ENCODE results near the gene ENC1.
"Not testable (repeated sequence)": the region's sequence is repeated elsewhere in the genome, so short reads cannot be mapped to it uniquely, and the experiment has no call there.

The ENC1 gene, protein sequence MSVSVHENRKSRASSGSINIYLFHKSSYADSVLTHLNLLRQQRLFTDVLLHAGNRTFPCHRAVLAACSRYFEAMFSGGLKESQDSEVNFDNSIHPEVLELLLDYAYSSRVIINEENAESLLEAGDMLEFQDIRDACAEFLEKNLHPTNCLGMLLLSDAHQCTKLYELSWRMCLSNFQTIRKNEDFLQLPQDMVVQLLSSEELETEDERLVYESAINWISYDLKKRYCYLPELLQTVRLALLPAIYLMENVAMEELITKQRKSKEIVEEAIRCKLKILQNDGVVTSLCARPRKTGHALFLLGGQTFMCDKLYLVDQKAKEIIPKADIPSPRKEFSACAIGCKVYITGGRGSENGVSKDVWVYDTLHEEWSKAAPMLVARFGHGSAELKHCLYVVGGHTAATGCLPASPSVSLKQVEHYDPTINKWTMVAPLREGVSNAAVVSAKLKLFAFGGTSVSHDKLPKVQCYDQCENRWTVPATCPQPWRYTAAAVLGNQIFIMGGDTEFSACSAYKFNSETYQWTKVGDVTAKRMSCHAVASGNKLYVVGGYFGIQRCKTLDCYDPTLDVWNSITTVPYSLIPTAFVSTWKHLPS
- long read RNA-seq, donor 1, full-length matches to known transcripts, result 10 of 36 reads
- long read RNA-seq, donor 1, partial matches to known transcripts, result 26 of 36 reads
- long read RNA-seq, donor 1, other reads (novel, unspliced or antisense), result 0 of 36 reads
- long read RNA-seq, donor 2, full-length matches to known transcripts, result 8 of 22 reads
- long read RNA-seq, donor 2, partial matches to known transcripts, result 14 of 22 reads
- long read RNA-seq, donor 2, other reads (novel, unspliced or antisense), result 0 of 22 reads
- long read RNA-seq, donor 3, full-length matches to known transcripts, result 8 of 25 reads
- long read RNA-seq, donor 3, partial matches to known transcripts, result 17 of 25 reads
- long read RNA-seq, donor 3, other reads (novel, unspliced or antisense), result 0 of 25 reads
- long read RNA-seq, donor 4, full-length matches to known transcripts, result 14 of 68 reads
- long read RNA-seq, donor 4, partial matches to known transcripts, result 54 of 68 reads
- long read RNA-seq, donor 4, other reads (novel, unspliced or antisense), result 0 of 68 reads
- long read RNA-seq, donor 5, full-length matches to known transcripts, result 5 of 29 reads
- long read RNA-seq, donor 5, partial matches to known transcripts, result 24 of 29 reads
- long read RNA-seq, donor 5, other reads (novel, unspliced or antisense), result 0 of 29 reads
- long read RNA-seq, donor 6, full-length matches to known transcripts, result 6 of 39 reads
- long read RNA-seq, donor 6, partial matches to known transcripts, result 33 of 39 reads
- long read RNA-seq, donor 6, other reads (novel, unspliced or antisense), result 0 of 39 reads
- long read RNA-seq, donor 7, full-length matches to known transcripts, result 16 of 65 reads
- long read RNA-seq, donor 7, partial matches to known transcripts, result 49 of 65 reads
- long read RNA-seq, donor 7, other reads (novel, unspliced or antisense), result 0 of 65 reads
- long read RNA-seq, donor 8, full-length matches to known transcripts, result 13 of 33 reads
- long read RNA-seq, donor 8, partial matches to known transcripts, result 20 of 33 reads
- long read RNA-seq, donor 8, other reads (novel, unspliced or antisense), result 0 of 33 reads

DNA sequence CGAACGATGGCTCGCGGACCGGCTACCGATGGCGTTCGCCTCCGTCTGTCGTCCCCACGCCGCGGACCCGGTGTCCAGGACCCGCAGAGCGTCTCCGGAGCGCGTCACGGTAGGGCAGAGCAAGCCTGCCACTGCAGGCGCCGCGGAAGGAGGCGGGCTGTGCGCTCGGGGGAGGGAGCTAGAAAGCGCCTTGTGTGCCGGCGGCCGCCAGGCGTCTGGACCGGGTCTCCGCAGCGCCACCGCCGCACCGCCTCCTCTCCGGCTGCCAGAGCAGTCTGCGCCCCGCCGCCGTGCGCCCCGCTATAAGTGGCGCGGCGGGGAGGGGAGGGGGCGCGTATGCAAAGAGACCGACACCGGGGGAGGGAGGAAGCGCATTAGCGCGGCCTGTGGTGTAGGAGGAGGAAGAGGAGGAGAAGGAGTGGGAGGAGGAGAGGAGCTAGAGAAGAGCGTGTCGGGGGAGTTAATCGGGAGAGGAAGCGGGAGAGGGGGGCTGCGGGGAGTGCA, at the start of gene ENC1:
TSS of gene ENC1 (minus strand) at position 279 of the 504 bp plus-strand sequence. CDS start 4,243 bp downstream, outside the sequence.
- DNase-seq, result peak; percentile 93

DNA sequence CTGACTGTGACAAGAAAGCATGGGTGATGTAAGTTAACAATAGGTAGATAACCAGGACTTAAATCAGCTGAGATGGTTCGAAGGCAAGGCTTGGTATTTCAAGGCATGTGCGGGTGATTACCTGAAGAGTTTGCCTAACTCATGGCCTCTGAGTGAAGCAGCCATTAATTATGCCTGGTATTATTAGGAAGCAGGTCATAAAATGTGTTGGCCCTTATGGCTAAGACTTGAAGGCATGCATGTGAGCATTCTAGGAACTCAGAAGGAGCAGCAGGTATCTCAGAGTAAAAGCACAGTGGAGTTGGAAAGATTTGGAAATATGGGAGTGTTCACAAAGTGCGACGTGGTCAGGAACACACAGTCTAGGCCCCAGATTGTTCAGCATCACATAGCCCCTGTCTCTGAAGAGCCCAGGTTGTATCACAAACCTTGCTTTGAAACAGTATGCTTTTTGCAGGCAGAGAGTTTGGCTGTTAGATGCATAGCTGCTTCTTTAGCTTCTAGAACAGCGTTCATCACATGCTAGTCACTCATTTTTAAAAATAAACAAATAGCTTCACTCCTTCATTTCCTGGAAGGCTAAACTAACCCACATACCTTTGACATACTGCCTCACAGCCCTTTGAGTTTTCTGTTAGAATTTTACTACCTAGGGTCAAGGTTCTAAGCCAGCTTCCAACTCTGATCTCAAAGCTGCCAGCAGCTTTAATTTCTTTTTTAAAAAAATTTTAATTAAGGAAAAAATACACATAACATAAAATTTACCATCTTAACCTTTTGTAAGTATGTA, 46.6 kb upstream of the ENC1 start:
- DNase-seq, result no peak

DNA sequence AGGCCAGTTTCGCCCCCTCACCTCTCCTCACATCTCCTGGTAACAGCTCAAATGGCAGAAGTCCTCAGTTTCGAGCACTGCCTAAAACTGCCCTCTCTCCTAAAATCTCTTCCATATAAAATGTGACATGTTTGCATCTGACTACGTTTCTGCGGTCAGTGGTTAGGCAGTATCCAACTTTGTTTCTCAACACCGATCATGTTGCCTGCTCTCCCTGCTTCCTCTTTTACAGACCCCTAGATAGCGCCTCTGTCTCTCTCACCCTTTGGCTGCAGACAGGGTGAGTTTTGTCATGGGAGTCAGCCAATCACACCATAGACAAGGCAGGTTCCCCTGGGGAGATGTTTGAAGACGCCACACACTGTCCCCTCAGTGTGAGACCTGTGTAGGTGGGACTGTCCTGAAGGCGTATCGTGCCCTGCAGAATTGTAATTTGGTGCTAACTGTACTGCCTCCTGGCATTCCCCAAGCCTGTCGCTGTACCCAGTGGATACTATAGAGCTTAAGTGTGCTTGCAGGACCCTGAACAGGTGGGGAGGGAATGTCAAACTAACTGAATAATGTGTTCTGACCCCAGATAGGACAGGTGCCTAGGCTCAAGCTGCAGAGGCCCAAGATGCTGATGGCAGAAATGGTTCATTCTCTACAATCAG, 45.6 kb upstream of the ENC1 start:
- no peak for DNase-seq

GRCh38 chr5:74684900-74685851, 44.6 kb upstream of the ENC1 start, which contains the start of gene HEXB:
TSS of gene HEXB (plus strand) at chr5:74685233. CDS start at chr5:74685261, 28 bp downstream.
- DNase-seq, result peak; percentile 92

DNA sequence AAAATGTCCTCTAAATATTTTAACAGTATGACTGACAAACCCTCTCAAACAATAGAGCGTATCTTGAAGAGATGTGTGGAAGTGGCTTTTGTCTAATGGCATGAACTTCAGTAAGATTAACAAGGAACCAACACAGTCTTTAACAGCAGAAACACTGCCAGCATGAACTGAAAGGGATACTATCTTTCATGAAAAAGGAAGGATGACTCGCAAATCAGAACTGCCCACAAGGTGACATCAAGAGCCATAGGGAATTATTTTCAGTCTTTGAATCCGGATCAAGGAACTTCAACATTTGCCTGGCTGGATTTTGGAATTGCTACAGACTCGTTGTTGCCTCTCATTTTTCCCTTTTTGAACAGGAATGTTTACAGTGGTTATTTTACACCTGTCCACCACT, 39.4 kb upstream of the ENC1 start:
- no peak for DNase-seq

GRCh38 chr5:74679300-74679699, 38.8 kb upstream of the ENC1 start:
- not testable (repeated sequence) for DNase-seq

DNA sequence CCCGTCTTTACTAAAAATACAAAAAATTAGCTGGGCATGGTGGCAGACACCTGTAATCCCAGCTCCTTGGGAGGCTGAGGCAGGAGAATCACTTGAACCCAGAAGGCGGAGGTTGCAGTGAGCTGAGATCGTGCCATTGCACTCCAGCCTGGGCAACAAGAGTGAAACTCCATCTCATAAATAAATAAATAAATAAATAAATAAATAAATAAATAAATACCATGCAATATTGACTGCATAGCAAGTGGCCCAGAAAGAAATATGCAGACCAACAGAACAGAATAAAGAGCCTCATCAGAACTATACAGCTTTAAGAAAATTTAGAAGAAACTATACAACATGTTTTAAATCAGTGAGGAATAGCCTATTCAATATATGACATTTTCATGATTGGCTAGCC, 37.6 kb upstream of the ENC1 start:
- not testable (repeated sequence) for DNase-seq

DNA sequence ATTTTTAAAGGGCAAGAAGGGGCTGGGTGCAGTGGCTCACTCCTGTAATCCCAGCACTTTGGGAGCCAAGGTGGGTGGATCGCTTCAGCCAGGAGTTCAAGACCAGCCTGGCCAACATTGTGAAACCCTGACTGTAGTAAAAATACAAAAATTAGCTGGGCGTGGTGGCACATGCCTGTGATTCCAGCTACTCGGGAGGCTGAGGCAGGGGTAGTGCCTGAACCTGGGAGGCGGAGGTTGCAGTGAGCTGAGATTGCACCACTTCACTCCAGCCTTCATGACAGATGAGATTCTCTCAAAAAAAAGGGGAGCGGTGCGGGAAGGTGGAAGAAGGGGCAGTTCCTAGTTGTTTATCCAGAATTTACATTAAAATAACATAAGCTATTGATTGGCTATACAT, 35.9 kb upstream of the ENC1 start:
- not testable (repeated sequence) for DNase-seq

DNA sequence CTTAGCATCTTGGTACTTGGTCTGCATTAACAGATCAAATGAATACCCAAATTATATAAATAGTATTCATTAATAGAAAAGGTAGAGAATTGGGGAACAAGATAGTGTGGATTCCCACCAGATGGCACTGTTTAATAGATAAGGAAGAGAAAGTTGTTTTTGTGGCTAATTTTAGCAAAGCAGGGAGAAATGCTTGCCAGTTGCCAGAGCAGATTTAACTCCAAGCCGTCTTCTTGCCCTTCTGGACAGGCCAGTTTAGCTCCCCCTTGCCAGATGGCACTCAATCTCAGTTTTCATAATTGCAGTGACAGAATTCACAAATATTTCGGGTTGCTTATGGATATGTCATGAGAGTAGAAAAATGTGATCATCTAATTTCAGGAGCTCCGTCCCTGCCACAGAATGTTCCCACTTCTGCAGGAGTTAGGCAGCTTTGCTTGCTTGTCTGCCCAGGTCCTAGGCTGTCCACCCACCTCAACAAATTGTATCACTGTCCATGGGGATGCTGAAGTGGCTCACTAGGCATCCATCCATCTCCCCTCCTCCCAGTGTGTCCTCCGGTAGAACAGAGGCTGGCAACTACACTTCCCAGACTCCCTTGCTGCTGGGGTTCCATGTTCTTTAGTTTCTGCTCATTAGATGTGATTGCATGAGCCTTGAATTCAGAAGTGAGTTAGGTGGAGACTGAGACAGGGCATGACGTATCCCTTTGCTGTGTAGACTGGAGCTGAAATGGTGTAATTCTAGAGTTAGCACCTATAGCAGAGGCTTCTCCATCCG, 32.7 kb upstream of the ENC1 start:
- no peak for DNase-seq

DNA sequence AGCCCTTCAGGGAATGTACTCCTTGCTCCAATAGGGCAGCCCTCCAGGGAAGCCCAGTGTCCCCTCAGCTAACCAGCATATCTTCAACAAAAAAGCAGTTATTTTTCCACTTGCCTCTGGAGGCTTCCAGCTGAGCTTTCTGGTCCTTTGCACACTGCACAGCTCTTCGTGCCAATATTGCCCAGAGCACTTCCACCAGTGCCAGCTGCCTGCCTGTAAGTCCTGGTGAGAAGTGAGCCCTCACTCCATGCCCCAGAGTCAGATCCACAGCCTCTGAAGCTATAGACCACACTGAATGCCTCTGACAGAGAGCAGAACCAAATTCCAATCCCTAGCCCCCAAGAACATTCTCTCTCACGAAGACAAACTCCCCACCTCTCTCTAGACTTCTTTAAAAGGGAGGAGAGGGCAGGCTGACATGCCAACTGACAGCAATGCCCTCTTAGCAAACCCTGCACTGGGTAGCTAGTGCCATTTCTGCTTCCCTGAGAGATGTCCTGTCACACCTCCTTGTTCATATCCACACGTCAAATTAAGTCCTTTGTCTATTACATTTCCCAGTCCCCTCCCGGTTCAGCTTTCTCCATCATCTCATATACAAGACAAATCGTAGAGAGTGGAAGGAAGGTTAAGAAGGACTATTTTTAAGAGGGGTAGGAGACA, 31.8 kb upstream of the ENC1 start:
- DNase-seq, result no peak

GRCh38 chr5:74670396-74671038, 30.0 kb upstream of the ENC1 start:
- DNase-seq, result no peak

GRCh38 chr5:74669821-74670220, 29.3 kb upstream of the ENC1 start:
- no peak for DNase-seq

GRCh38 chr5:74667396-74667795, 26.9 kb upstream of the ENC1 start:
- no peak for DNase-seq

DNA sequence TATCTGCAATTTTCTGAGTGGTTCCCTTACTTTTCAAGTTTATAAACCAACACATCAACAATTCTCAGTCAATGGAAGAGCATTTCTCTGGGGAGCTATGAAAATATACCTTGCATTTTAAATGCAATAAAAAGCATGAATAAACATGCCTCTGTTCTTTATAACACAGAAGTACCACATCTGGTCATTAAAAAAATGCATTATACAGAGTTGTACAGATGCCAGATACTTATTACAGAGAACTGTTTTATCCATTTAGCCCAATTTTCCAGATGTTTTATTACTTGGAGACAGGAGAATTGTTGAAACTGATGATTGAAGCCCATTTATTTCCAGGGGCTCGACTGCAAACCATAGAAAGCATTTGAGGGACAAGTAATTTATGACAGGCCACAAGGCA, 25.3 kb upstream of the ENC1 start:
- no peak for DNase-seq

- no peak for DNase-seq
Measured at GRCh38 chr5:74665273-74665672, 24.7 kb upstream of the ENC1 start.

DNA sequence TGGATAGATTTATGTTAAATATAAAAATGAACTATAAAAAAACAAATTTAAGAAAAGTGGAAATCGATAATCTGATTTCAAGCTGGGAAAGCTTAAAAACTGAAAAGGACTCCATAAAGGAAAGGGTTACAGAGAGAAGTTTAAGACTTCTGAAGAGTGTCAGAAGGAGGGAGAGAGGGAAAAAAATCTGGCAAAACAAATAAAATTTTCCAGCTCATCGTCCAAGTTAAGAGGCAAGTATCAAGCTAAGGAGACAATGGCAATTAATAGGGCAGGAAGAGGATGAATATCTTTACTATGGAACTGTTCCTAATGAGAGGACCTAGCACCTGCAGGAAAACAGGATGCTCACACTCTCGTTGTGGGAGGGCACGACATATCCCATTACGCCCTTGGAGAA, 24.0 kb upstream of the ENC1 start:
- no peak for DNase-seq

DNA sequence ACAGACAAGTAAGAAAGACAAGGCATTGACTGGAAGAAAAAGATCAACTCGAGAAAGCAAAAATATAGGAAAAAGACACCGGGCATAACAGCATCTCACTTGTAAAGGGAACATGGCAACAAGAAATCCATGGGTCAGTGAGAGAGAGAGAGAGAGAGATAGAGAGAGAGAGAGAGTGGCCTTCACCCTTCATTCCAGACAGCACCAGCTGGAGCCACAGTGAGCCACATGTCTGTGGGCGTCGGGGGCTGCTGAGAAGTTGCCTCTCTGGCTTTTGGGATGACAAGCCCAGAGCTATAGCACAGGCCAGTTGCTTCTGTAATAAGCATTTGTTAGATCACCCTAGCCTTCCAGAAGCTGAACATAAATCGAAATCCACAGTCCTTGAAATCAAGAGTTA, 20.3 kb upstream of the ENC1 start:
- no peak for DNase-seq
